Mononuclear cell (primary cell): Measurements from ENCODE around the gene PPP1R2C. TPM values are rescaled to one million over a fixed set of nuclear protein-coding genes. Genes with fewer than 3 reads are reported as not detected.

Experiments
- H3K27me3 ChIP-seq: 2 replicates; pipeline ENCODE4 v1.6.0; 2011; ENCODE audit warnings: low read length, control low read depth; ENCODE audit not compliant: insufficient read depth
- H3K4me1 ChIP-seq: 2 replicates; pipeline ENCODE4 v1.5.1; 2011; ENCODE audit warnings: mild to moderate bottlenecking, low read length, control low read depth; ENCODE audit not compliant: insufficient read depth
- H3K4me3 ChIP-seq: 2 replicates; pipeline ENCODE4 v1.5.1; 2011; ENCODE audit warnings: mild to moderate bottlenecking, low read length, moderate library complexity
- H3K9me3 ChIP-seq: 2 replicates; pipeline ENCODE4 v1.5.1; 2011; ENCODE audit warnings: low read depth, mild to moderate bottlenecking, control low read depth, low read length
- total RNA-seq: library from RNA; depleted of rRNA; stranded (reverse); fragments of >200 nt; gene quantifications from one replicate; pipeline ENCODE4 v1.2.3, GENCODE V29; 2012

PPP1R2C gene
- total RNA-seq, 1 donor: 6.0 TPM

DNA sequence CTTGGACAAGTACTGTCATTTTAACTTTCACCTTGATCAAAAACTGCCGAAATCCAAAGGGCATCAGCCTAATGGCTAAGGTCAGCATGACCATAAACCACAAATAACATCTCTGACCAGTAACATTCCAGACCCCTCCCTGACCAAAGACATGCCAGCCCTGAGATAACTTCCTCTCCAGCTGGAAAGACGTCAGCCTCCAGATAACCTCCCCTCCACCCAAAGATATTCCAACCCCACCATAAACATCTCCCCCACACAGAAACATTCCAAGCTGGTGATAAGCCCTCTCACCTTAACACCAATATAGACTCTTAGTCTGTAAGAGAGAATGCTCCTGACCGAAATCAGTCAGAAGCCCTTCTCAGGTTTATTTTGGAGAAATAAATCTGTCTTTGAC is 7.4 kb downstream of the PPP1R2C start:
- no peaks in the 10 kb centered on the region for H3K27me3 ChIP-seq
- no peaks in the 10 kb centered on the region for H3K4me1 ChIP-seq
- H3K4me3 ChIP-seq: no peak overlapping the region
- H3K9me3 ChIP-seq: no peaks in the 10 kb centered on the region

DNA sequence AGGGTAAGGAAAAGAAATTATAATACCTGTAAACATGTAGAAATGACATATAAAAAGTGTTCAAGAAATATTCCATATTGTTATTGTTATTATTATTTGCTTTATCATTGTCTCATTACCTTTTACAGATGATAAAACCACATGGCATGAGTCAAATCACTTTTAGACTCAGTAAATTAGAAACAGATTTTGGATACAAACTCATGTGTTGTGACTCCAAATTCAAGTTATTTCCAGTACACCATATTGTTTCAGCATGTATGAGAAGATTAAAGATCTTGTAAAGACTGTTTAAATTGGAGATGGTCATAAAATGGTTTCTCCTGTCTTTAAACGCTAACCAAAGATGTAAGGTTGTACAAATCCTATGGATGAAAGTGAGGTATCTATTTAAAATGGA is 18.1 kb downstream of the PPP1R2C start:
- Histone ChIP-seq H3K4me3 (no peak overlapping the region), H3K9me3 (no peaks in the 10 kb centered on the region), H3K4me1 (no peaks in the 10 kb centered on the region), H3K27me3 (no peaks in the 10 kb centered on the region)

DNA sequence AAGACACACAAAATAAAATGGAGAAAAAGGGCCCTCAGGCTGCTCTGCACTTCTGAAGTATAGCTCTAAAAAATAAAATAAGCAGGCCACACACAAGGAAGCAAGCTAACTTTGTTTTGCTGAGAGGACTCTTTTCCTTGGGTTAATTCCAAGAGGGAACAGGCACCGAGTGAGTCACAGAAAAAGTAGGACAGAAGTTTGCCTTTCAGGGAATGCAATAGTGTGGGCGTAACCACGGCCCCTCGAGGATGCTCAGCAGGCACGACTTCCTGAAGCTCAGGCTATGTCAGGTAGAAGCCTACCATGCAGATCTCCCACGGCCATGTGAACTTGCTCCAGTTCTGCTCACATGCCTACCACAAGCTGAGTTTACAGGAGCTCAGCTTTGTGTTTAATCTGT is 22.1 kb downstream of the PPP1R2C start:
- Histone ChIP-seq H3K4me1 (no peaks in the 10 kb centered on the region), H3K27me3 (no peaks in the 10 kb centered on the region), H3K4me3 (no peak overlapping the region), H3K9me3 (no peaks in the 10 kb centered on the region)

DNA sequence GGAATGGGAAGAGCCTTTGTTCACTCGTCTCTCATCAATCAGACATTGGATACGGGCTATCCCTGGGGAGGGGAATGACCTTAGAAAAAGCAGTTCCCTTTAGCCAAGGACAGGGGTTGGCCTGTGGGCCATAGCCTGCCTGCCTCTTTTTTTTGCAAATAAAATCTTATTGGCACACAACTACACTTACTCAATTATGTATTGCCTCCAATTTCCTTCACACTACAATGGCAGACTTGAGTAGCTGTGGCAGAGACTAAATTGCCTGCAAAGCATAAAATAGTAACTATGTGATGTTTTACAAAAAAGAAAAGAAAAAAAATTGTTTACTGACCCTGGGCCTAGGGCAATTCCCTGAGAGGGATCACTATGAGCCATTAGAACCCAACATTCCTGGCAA is 23.4 kb downstream of the PPP1R2C start:
- Histone ChIP-seq H3K4me1 (no peaks in the 10 kb centered on the region), H3K9me3 (no peaks in the 10 kb centered on the region), H3K4me3 (no peak overlapping the region), H3K27me3 (no peaks in the 10 kb centered on the region)

DNA sequence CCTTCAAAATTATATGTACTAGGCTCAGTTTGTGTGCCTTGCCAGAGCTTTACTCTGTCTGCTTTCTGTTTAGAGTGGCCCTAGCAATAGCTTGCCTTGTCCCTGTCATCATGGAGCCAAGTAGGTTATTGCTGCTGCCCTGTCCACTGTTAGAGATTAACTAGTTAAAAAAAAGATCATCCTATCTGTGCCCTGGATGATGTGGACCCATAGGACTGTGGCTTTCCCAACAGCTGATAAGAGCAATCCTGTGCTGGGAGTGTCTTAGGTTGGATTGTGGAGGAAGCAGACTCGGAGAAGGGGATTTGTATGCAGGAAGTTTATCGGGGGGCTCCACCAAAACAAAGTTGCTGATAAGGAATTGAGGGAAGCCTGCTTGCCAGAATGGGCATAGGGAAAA is 23.8 kb downstream of the PPP1R2C start:
- H3K4me1 ChIP-seq: no peaks in the 10 kb centered on the region
- H3K27me3 ChIP-seq: no peaks in the 10 kb centered on the region
- H3K4me3 ChIP-seq: no peak overlapping the region
- H3K9me3 ChIP-seq: no peaks in the 10 kb centered on the region

DNA sequence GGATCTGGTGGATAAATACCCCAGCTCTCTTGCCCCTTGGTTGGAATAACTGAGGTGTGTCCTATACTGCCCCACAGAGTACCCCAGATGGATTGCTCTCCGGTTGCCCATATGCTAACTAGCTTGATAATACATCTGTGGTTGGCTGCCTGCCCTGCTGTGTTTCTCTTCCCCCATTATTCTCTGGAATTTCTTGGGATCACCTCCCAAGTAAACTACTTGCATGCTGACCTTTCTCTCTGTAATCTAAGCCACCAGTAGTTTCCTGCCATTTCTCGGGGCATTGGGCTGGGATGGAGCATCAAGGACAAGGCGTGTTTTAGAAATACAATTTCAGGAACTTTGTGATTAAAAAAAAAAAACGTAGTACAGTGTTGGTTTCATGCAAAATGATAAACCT is 25.2 kb downstream of the PPP1R2C start:
- Histone ChIP-seq H3K4me3 (no peak overlapping the region), H3K9me3 (no peaks in the 10 kb centered on the region), H3K4me1 (no peaks in the 10 kb centered on the region), H3K27me3 (no peaks in the 10 kb centered on the region)

DNA sequence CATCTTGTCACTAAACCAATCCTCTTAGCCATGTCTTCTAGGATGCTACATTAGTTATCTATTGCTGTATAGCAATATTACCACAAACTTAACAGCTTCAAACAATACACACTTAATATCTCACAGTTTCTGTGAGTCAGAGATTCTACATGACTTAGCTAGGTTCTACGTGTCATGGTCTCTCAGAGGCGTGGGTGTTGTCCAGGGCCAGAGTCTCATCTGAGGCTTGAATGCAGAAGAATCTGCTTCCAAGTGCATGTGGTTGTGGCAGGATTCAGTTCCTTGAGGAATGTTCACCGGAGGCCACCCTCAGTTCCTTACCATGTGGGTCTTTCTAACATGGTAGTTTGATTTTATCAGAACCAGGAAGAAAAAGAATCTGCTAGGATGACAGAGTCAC is 26.4 kb downstream of the PPP1R2C start:
- Histone ChIP-seq H3K27me3 (no peaks in the 10 kb centered on the region), H3K9me3 (no peaks in the 10 kb centered on the region), H3K4me3 (no peak overlapping the region), H3K4me1 (no peaks in the 10 kb centered on the region)

DNA sequence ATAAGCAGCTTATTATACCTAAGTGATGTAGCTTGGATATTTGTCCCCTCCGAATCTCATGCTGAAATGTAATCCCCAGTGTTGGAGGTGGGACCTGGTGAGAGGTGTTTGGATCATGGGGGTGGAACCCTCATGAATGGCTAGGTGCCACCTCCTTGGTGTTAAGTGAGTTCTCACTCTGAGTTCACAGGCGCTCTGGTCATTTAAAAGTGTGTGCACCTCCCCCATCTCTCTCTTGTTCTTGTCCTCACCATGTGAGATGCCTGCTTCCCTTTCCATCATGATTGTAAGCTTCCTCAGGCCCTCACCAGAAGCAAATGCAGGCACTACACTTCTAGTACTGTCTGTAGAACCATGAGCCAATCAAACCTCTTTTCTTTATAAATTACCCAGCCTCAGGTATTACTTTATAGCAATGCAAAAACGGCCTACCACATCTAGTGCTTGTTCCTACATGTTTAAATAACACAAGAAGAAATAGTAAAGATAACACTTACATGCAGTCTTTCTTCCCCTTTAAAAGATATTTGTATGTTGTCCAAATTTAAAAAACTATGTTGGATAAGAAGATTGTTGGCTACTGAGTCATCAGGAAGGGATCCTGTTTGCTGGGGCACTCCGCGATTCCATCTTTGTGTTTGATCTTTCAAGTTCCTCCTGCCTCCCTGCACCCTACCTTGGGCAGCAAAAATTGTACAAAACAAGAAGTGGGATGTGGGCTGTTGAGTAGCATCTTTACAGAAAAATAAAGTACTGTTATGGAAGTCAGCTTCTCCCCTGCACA is 29.7 kb downstream of the PPP1R2C start:
- no peak overlapping the region for H3K4me3 ChIP-seq
- H3K4me1 ChIP-seq: no peaks in the 10 kb centered on the region
- H3K27me3 ChIP-seq: no peaks in the 10 kb centered on the region
- H3K9me3 ChIP-seq: no peaks in the 10 kb centered on the region

DNA sequence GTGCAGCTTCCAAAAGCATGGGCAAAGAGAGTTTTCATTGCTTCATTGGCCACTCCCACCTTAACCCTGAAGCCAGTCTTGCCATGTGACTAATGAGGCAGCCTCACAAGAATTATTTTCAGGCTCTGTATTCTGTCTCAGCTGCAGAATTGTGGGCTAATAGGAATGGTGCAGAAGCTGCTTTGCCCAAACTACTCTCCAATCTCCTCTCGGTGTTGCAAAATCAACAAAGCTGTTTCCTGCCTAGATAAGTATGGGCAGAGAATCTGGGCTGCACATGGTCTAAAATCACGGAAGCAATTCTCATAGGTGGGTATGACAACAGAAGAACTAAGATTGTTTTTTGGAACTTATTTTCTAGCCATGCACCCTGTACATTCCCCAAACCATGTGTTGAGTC is 31.4 kb downstream of the PPP1R2C start:
- no peaks in the 10 kb centered on the region for H3K27me3 ChIP-seq
- no peaks in the 10 kb centered on the region for H3K9me3 ChIP-seq
- H3K4me3 ChIP-seq: no peak overlapping the region
- no peaks in the 10 kb centered on the region for H3K4me1 ChIP-seq

DNA sequence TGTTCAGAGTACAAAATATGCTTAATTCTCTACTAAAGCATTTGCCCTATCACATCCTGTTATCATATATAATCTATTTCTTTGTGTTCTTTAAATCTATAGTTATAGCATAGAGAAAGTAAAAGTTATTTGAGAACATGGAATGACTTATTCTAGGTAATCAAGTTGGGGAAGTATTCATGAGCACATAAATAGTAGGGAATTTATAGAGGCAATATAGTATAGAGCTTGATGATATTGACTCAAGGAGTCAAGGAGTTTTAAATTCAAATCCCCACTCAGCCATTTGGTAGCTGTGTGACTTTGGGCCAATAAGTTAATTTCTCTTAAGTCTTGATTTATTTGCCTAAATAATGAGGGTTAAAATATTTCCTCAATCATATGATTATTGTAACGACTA is 37.5 kb downstream of the PPP1R2C start:
- Histone ChIP-seq H3K9me3 (no peaks in the 10 kb centered on the region), H3K4me1 (no peaks in the 10 kb centered on the region), H3K4me3 (no peak overlapping the region), H3K27me3 (no peaks in the 10 kb centered on the region)

DNA sequence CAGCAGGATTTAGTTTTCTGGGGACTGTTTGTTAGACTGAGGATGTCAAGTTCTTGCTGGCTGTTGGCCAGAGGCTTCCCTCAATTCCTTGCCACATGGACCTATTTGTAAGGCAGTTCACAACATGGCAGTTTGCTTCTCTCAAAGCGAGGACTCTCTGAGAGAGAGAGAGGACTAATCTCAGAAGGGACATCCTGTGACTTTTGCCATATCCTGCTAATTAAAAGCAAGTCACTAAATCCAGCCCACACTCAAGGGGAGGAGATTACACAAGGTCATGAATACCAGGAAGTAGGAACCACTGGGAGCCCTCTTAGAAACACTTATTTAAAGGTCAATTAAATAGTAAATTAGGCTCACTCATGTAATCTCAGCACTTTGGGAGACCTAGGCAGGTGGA is 38.2 kb downstream of the PPP1R2C start:
- H3K4me3 ChIP-seq: no peak overlapping the region
- H3K27me3 ChIP-seq: no peaks in the 10 kb centered on the region
- no peaks in the 10 kb centered on the region for H3K4me1 ChIP-seq
- H3K9me3 ChIP-seq: no peaks in the 10 kb centered on the region

DNA sequence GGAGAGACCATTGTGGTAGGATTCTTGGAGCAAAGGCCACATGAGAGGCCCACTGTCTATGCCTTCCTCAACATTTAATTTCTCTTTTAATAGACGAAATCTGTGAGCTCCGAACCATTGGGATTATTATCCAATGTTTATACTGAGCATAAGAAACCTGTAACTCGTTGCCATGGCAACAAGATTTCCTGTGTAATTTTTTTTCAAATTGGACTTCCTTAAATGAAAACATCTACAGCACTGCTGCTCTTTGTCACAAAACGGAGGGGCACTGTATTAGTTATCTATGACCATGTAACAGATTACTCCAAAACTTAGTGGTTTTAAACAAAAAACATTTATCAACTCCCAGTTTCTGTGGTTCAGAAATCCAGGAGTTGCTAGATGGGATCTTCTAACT is 38.7 kb downstream of the PPP1R2C start:
- Histone ChIP-seq H3K27me3 (no peaks in the 10 kb centered on the region), H3K4me3 (no peak overlapping the region), H3K9me3 (no peaks in the 10 kb centered on the region), H3K4me1 (no peaks in the 10 kb centered on the region)

DNA sequence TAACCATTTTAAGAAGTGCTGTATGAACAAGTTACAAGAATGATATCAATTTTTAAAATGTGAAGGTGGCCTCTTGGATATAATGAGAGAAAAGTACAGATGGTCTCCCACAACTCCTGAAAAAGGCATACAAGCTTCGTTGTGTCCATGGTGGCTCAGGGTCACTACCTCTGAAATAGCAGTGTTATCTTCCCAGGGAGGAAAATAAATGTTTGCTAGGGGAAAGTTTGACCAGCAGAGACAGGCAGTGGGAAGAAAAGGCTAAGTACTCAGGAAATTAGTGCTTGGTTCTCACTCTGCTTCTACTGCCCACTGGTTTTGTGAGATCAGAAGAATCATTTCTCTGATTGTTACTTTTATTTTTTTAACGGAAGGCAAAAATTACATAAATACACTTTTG is 39.4 kb downstream of the PPP1R2C start:
- no peaks in the 10 kb centered on the region for H3K27me3 ChIP-seq
- H3K9me3 ChIP-seq: no peaks in the 10 kb centered on the region
- H3K4me1 ChIP-seq: no peaks in the 10 kb centered on the region
- H3K4me3 ChIP-seq: no peak overlapping the region

DNA sequence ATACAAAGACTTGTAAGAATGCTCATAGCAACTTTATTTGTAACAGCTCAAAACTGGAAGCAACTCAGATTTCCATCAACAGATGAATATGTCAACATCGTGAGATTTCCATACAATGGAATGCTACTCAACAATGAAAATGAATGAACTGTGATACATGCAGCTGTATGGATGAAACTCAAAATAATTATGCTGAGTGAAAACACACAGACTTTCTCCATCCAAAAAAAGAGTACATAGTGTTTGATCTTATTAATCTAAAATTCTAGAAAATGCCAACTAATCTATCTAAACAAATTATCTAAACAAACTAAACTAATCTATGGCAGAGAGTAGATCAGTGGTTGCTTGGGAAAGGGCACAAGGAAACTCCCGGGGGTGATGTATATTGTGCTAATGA is 42.7 kb downstream of the PPP1R2C start:
- Histone ChIP-seq H3K27me3 (no peaks in the 10 kb centered on the region), H3K4me1 (no peaks in the 10 kb centered on the region), H3K9me3 (no peaks in the 10 kb centered on the region), H3K4me3 (no peak overlapping the region)

DNA sequence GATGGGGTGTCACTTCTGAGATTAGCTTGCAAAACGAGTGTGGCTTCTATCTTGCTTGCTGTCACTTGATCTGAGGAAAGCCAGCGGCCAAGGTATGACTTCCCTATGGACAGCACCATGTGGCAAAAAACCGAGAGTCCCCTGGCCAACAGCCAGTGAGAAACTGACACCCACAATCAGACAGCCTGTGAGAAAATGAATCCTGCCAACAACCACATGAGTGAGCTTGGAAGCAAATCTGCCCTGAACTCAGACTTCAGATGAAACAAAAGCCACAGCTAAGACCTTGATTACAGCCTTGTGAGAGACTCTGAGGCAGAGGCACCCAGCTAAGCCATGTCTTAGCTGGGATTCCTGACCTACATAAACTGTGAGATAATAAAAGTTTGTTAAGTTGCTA is 45.5 kb downstream of the PPP1R2C start:
- Histone ChIP-seq H3K27me3 (no peaks in the 10 kb centered on the region), H3K4me1 (no peaks in the 10 kb centered on the region), H3K9me3 (no peaks in the 10 kb centered on the region), H3K4me3 (no peak overlapping the region)
